ENCODE data around the gene TAT. TPM values are rescaled to one million over a fixed set of nuclear protein-coding genes. Genes with fewer than 3 reads are reported as not detected.

The TAT gene
- total RNA-seq, 3 donors from 2014 or later = 0.51 to 1.9 (median 0.72) TPM

GRCh38 chr16:71555230-71555891 is 21.5 kb downstream of the TAT start:
- no peak for TF ChIP-seq CTCF (IDR thresholded peaks at IDR 0.05)
- Histone ChIP-seq H3K36me3 (ENCODE audit: low read depth) (no peaks in the 10 kb centered on the region), H3K4me1 (ENCODE audit: low read depth) (no peaks in the 10 kb centered on the region), H3K9me3 (no peaks in the 10 kb centered on the region), H3K4me3 (no peak overlapping the region)
- DNase-seq (no peak), ATAC-seq (peak; percentile 75)
- intact Hi-C loops (cut with DNase I, micrococcal nuclease) = no loop called here

GRCh38 chr16:71552698-71553503 is 24.0 kb downstream of the TAT start:
- intact Hi-C loops (cut with DNase I, micrococcal nuclease) = no loop called here
- Histone ChIP-seq H3K4me3 (no peak overlapping the region), H3K36me3 (ENCODE audit: low read depth) (no peaks in the 10 kb centered on the region), H3K9me3 (no peaks in the 10 kb centered on the region), H3K4me1 (ENCODE audit: low read depth) (no peaks in the 10 kb centered on the region)
- no peak for TF ChIP-seq CTCF (IDR thresholded peaks at IDR 0.05)
- ATAC-seq (peak; percentile 73), DNase-seq (no peak)

- intact Hi-C loops (cut with DNase I, micrococcal nuclease) = no loop called here
- DNase-seq (no peak), ATAC-seq (no peak)
- peaks cover 2% of the 10 kb centered on the region for H3K4me1 ChIP-seq (ENCODE audit: low read depth)
- no peaks in the 10 kb centered on the region for H3K36me3 ChIP-seq (ENCODE audit: low read depth)
- no peaks in the 10 kb centered on the region for H3K9me3 ChIP-seq
- no peak overlapping the region for H3K4me3 ChIP-seq
- TF ChIP-seq CTCF (IDR thresholded peaks at IDR 0.05) = no peak
These were observed 29.7 kb downstream of the TAT start for GRCh38 chr16:71547168-71547567.

- Histone ChIP-seq H3K36me3 (ENCODE audit: low read depth) (no peaks in the 10 kb centered on the region), H3K9me3 (no peaks in the 10 kb centered on the region), H3K4me1 (ENCODE audit: low read depth) (peaks cover under 1% of the 10 kb centered on the region), H3K4me3 (no peak overlapping the region)
- peak in 2 of 3 donors; percentile 42 to 75 for DNase-seq
- peak; percentile 73 for ATAC-seq
- no peak for TF ChIP-seq CTCF (IDR thresholded peaks at IDR 0.05)
- intact Hi-C loops (cut with DNase I, micrococcal nuclease) = no loop called here
These were observed 34.5 kb downstream of the TAT start for GRCh38 chr16:71542377-71542776.

- peak in 2 of 3 donors; percentile 63 to 67 for DNase-seq
- no peak overlapping the region for H3K4me3 ChIP-seq
- intact Hi-C loops (cut with DNase I, micrococcal nuclease) = no loop called here
- H3K9me3 ChIP-seq = no peaks in the 10 kb centered on the region
- no peaks in the 10 kb centered on the region for H3K4me1 ChIP-seq (ENCODE audit: low read depth)
- H3K36me3 ChIP-seq (ENCODE audit: low read depth) = no peaks in the 10 kb centered on the region
- peak; percentile 81 for ATAC-seq
- TF ChIP-seq CTCF (IDR thresholded peaks at IDR 0.05) = peak; percentile 37
These were observed 39.2 kb downstream of the TAT start for GRCh38 chr16:71537643-71538042.

Data from mucosa of descending colon (tissue), 3 donors.